Right lobe of liver (tissue), 6 donors: ENCODE data around the gene MCRIP1. TPM values are rescaled to one million over a fixed set of nuclear protein-coding genes. Genes with fewer than 3 reads are reported as not detected.

ENCODE experiments used
- ATAC-seq, 4 donors: fragments of 200-7000 bp; cut with Tn5 transposase; one replicate each; pipeline ENCODE4 v1.9.1; 2020; ENCODE audit warnings: mild to moderate bottlenecking in 4 of 4, moderate library complexity in 4 of 4
- DNase-seq, 3 donors: peaks; one replicate each; pipeline ENCODE4 v3.0.0-alpha.2; 2020
- H3K27ac ChIP-seq, 3 donors: fragments of 200-600 bp; one replicate each; pipeline ENCODE4 v1.8.0; 2022
- H3K27me3 ChIP-seq, 2 donors: fragments of 200-600 bp; one replicate each; pipeline ENCODE4 v1.8.0; 2022
- H3K36me3 ChIP-seq, 4 donors: fragments of 200-600 bp; sonication (generic) in 1 of 4; one replicate each; pipeline versions ENCODE4 v1.5.1 to v1.8.0; 2017 to 2022; ENCODE audit warnings: control low read depth in 1 of 4
- H3K4me1 ChIP-seq, 4 donors: fragments of 200-600 bp; sonication (generic) in 1 of 4; one replicate each; pipeline versions ENCODE4 v1.5.1 to v1.8.0; 2017 to 2022; ENCODE audit warnings: control low read depth in 1 of 4
- H3K4me3 ChIP-seq, 3 donors: fragments of 200-600 bp; one replicate each; pipeline ENCODE4 v1.8.0; 2022
- H3K9me3 ChIP-seq, 4 donors: fragments of 200-600 bp; sonication (generic) in 1 of 4; one replicate each; pipeline versions ENCODE4 v1.5.1 to v1.8.0; 2017 to 2022; ENCODE audit warnings: control low read depth in 1 of 4
- POLR2A ChIP-seq: fragments of 450-650 bp; IDR thresholded peaks from one replicate; pipeline ENCODE4 v1.6.1; 2017; ENCODE audit warnings: antibody characterized with exemption, mild to moderate bottlenecking
- WGBS: methylation state at CpG from one replicate; pipeline ENCODE4 v1.1.6; 2018; ENCODE audit warnings: low coverage, low lambda C conversion rate; ENCODE audit not compliant: insufficient coverage; ENCODE audit errors: missing lambda C conversion rate; 5-methylcytosine and 5-hydroxymethylcytosine counted together
- intact Hi-C, 2 donors: fragments of 100-400 bp; cut with DNase I; formaldehyde crosslinking; loops; one replicate each; pipeline versions ENCODE4 v1.11.2 to v1.14.1; 2022
- total RNA-seq, 6 experiments: library from RNA; depleted of rRNA in 2 of 6; stranded (reverse); fragments of >200 nt in 2 of 6; fragmentation: NEBNext Ultra II Directional in 3 of 6; extraction: Animal tissue kit (Norgen Biotek cat#: 25700) in 3 of 6; gene quantifications; one replicate each; pipeline versions ENCODE4 v1.1.0 to v1.2.4, GENCODE V29; 2016 to 2023
- TF ChIP-seq, protein P1 (sequence below), 4 donors: fragments of 200-600 bp in 3 of 4; fragments of 450-650 bp in 1 of 4; IDR thresholded peaks; one replicate each; pipeline versions ENCODE4 v1.5.1 to v1.8.0; 2016 to 2022; ENCODE audit warnings: antibody characterized with exemption in 4 of 4, mild to moderate bottlenecking in 2 of 4
- donor health status: DM: no; HTN: yes; CAD: no.
- donor health status: DM: no; HTN: no; CAD: no.
- donor health status: DM: no; HTN: no; CAD: no.
- donor health status: DM: no; HTN: yes; CAD: no.
- donor health status: DM: no; HTN: yes; CAD: no.

Gene MCRIP1
- total RNA-seq, 6 experiments from 2014 or later = 19.0 to 32.6 (median 25.7) TPM

DNA sequence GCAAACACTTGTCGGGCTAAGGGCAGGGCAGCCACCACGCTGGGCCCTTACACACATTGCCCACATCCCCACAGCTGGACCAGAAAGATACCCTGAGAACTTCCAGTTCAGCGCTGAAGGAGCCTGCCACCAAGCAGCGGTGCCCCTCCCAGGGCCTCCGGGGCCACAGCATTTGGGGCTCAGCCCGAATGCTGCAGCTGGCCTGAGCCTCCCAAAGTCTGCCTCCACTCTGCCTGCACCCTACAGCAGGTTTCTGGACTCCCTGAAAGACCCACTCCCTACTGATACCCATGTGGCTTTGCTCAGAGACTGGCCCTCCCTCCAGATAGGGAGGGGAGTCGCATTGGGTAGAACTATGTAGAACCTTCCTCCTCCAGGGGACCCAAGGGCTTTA lies 1.5 kb downstream of the MCRIP1 start:
- 80% methylated on average over 7 of the region's 7 CpGs for WGBS
- no peaks in the 10 kb centered on the region for H3K9me3 ChIP-seq
- no peak overlapping the region for H3K27ac ChIP-seq
- H3K4me1 ChIP-seq = peaks cover 0 to 18% (median 3%) of the 10 kb centered on the region in 4 donors
- H3K27me3 ChIP-seq = no peaks in the 10 kb centered on the region
- DNase-seq (no peak), ATAC-seq (no peak)
- no peak overlapping the region for H3K4me3 ChIP-seq
- intact Hi-C loops = no loop called here
- H3K36me3 ChIP-seq = no peaks in the 10 kb centered on the region
- TF ChIP-seq, protein P1, sequence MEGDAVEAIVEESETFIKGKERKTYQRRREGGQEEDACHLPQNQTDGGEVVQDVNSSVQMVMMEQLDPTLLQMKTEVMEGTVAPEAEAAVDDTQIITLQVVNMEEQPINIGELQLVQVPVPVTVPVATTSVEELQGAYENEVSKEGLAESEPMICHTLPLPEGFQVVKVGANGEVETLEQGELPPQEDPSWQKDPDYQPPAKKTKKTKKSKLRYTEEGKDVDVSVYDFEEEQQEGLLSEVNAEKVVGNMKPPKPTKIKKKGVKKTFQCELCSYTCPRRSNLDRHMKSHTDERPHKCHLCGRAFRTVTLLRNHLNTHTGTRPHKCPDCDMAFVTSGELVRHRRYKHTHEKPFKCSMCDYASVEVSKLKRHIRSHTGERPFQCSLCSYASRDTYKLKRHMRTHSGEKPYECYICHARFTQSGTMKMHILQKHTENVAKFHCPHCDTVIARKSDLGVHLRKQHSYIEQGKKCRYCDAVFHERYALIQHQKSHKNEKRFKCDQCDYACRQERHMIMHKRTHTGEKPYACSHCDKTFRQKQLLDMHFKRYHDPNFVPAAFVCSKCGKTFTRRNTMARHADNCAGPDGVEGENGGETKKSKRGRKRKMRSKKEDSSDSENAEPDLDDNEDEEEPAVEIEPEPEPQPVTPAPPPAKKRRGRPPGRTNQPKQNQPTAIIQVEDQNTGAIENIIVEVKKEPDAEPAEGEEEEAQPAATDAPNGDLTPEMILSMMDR (IDR thresholded peaks at IDR 0.05) = no peak
- TF ChIP-seq POLR2A = no peak

DNA sequence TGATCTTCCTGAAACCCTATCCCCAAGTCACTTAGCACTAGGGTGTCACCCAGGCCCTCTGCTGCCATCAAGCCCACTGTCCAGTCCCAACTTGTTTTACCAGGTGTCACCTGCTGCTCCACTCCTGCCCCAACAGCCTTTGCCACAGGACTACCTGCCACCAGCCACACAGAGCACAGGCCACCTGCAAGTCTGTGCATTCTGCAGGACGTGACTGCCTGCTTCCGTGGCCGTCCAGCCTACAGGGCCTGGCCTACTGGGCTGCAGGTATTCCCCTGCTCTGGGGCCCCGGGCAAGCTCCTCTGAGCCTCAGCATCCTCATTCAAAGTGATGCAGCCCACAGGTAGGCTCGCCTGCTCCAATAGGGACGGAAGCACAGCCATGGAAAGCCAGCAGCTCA lies 3.2 kb downstream of the MCRIP1 start:
- H3K27ac ChIP-seq = no peak overlapping the region
- no peak for DNase-seq
- no peaks in the 10 kb centered on the region for H3K36me3 ChIP-seq
- ATAC-seq = no peak
- no peaks in the 10 kb centered on the region for H3K9me3 ChIP-seq
- intact Hi-C loops = no loop called here
- H3K4me3 ChIP-seq = no peak overlapping the region
- peaks cover 0 to 18% (median 3%) of the 10 kb centered on the region in 4 donors for H3K4me1 ChIP-seq
- WGBS = no CpG with 5 or more reads among the region's 6 CpGs
- H3K27me3 ChIP-seq = no peaks in the 10 kb centered on the region
- TF ChIP-seq POLR2A = no peak
- TF ChIP-seq, protein P1 (IDR thresholded peaks at IDR 0.05) = no peak

DNA sequence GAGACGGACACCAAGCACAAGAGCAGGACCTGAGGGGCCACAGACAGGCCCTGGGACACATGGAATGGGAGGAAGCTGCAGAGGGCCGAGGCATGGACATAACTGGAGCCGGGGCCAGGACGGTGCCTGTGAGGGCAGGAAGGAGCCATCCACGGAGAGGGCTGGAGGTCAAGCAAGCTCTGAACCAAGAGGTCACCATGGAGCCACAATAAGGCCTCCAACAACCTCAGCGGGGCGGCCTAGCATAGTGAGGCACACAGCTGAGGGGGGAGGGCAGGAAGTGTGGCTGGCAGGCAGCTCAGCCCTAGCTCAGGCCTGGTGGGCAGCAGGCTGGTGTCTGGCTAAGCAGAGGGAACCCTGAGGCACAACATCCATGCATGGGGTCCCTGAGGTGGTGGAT lies 4.4 kb downstream of the MCRIP1 start:
- peaks cover 0 to 10% (median 3%) of the 10 kb centered on the region in 4 donors for H3K4me1 ChIP-seq
- H3K27me3 ChIP-seq = no peaks in the 10 kb centered on the region
- no peak for ATAC-seq
- WGBS = 40% methylated on average over 1 of the region's 7 CpGs
- DNase-seq = peak in 2 of 3 donors; percentile 19 to 53
- H3K36me3 ChIP-seq = no peaks in the 10 kb centered on the region
- no peak overlapping the region for H3K27ac ChIP-seq
- no peaks in the 10 kb centered on the region for H3K9me3 ChIP-seq
- intact Hi-C loops = no loop called here
- H3K4me3 ChIP-seq = no peak overlapping the region
- TF ChIP-seq POLR2A = no peak
- TF ChIP-seq, protein P1 (IDR thresholded peaks at IDR 0.05) = no peak

DNA sequence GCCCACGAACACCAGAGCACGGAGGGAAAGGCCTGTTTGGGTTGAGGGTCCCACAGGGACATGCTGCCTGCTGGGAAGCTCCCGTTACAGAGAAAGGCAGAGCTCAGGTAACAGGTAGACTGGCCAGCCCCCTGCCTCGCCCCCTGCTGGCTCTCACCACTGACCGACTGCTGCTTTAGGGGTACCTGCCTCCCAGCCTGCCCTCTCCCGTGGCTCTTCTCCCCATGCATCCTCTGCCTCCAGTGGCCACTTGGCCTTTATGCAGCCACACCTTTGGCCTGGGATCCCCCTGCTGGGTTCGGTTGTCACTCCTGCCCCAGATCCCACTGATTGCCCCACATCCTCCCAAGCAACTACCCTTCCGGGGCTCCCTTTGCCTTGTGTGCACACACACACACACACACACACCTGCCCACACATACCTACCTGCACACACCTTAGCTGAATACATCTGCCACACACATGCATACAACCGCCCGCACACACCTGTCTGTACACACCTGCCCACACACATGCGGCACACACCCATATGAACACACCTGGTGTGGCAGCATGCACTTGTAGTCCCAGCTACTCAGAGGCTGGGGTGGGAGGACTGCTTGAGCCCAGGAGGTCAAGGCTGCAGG lies 7.1 kb downstream of the MCRIP1 start:
- Histone ChIP-seq H3K27ac (no peak overlapping the region), H3K9me3 (no peaks in the 10 kb centered on the region), H3K4me3 (no peak overlapping the region), H3K27me3 (no peaks in the 10 kb centered on the region), H3K4me1 (peaks cover 2 to 18% (median 15%) of the 10 kb centered on the region in 4 donors), H3K36me3 (no peaks in the 10 kb centered on the region)
- 82% methylated on average over 3 of the region's 11 CpGs for WGBS
- TF ChIP-seq, protein P1 (IDR thresholded peaks at IDR 0.05) = no peak
- no peak for TF ChIP-seq POLR2A
- intact Hi-C loops = no loop called here
- ATAC-seq (no peak), DNase-seq (no peak)
